ENCODE results near the gene CDCP2. TPM values are rescaled to one million over a fixed set of nuclear protein-coding genes. Genes with fewer than 3 reads are reported as not detected.

CDCP2 gene
- total and polyA plus RNA-seq, 2 experiments from 2014 or later = not detected

- TF ChIP-seq ZNF462 (CRISPR knock-in tag; IDR thresholded peaks at IDR 0.05) = no peak
- no peak for TF ChIP-seq JUNB (IDR thresholded peaks at IDR 0.05; ENCODE audit: unreplicated experiment)
- no peak for TF ChIP-seq POLR2AphosphoS5 (IDR thresholded peaks at IDR 0.05; ENCODE audit: low read depth)
Measured at GRCh38 chr1:54174106-54174505, 21.3 kb upstream of the CDCP2 start (continued).

- Histone ChIP-seq H3K27ac (ENCODE audit: low read depth) (no peak overlapping the region), H3K4me1 (ENCODE audit: insufficient read depth) (no peaks in the 10 kb centered on the region), H3K4me3 (no peak overlapping the region), H3K27me3 (ENCODE audit: insufficient read depth) (no peaks in the 10 kb centered on the region), H3K36me3 (ENCODE audit: insufficient read depth) (no peaks in the 10 kb centered on the region), H2AFZ (no peak overlapping the region), H3F3A (replicated peaks; ENCODE audit: low read depth) (no peaks in the 10 kb centered on the region), H4K20me1 (replicated peaks; ENCODE audit: insufficient read depth) (no peaks in the 10 kb centered on the region), H3K9me2 (ENCODE audit: insufficient read depth) (no peaks in the 10 kb centered on the region), H3K79me2 (replicated peaks; ENCODE audit: insufficient read depth) (no peaks in the 10 kb centered on the region), H3K4me2 (no peak overlapping the region)
- no peak for TF ChIP-seq REST (IDR thresholded peaks at IDR 0.05; ENCODE audit: unreplicated experiment)
- no peak for TF ChIP-seq EZH2phosphoT487 (IDR thresholded peaks at IDR 0.05; ENCODE audit: unreplicated experiment)
- no peak for TF ChIP-seq ZNF114 (CRISPR knock-in tag; IDR thresholded peaks at IDR 0.05)
- TF ChIP-seq STAT1 (IDR thresholded peaks at IDR 0.05; ENCODE audit: unreplicated experiment) = no peak
- DNase-seq (ENCODE audit: low spot score) (no peak), ATAC-seq (peak; percentile 53; the same call in 2 of the 3 replicates)
- Mint-ChIP-seq H3K36me3 (ENCODE audit: low read depth) (no peaks in the 10 kb centered on the region), H3K27ac (no peak overlapping the region), H3K9me3 (no peaks in the 10 kb centered on the region), H3K4me3 (no peak overlapping the region), H3K27me3 (ENCODE audit: insufficient read depth, low read depth, poor library complexity) (peaks cover 3% of the 10 kb centered on the region), H3K4me1 (peaks cover 4% of the 10 kb centered on the region; the same call in 1 of the 3 replicates)
Measured at GRCh38 chr1:54173681-54174080, 20.9 kb upstream of the CDCP2 start.

Measured in GM23338 (cell line).